ENCODE results near the gene RFX8.
"Not testable (repeated sequence)": the region's sequence is repeated elsewhere in the genome, so short reads cannot be mapped to it uniquely, and the experiment has no call there.

RFX8 gene

DNA sequence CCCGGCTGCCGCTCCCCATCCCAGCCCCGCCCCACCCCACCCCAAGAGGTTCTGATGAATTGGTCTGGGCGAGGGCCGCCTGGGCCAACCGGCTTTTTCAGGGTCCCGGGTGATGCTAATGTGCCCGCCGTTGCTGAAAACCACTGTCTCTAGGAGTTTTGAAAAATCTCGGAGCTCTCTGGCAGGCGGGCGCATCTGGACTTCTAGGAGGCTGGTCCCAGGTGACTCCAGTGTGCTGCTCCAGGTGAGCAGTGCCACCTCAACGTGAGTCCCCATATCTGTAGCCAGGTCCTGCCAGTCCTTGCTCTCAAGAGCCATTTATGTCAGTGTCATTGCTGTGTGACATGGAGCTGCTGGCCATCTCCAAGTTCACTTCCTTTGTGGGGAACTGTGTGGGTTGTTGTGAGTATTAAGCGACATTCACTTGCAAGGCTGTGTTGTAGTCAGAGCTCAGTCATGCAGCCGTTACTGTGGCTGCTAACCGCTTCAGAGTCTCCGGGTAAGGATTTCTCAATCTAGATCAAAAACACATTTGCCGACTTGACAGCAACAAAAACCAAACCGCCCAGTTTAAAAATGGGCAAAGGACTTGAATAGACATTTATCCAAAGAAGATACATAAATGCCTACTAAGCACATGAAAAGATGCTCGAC is at the start of gene RFX8:
RFX8 (minus strand) TSS at position 382 of the 654 bp plus-strand sequence. CDS start 8,264 bp downstream, outside the sequence.
- DNase-seq, result peak; percentile 57

DNA sequence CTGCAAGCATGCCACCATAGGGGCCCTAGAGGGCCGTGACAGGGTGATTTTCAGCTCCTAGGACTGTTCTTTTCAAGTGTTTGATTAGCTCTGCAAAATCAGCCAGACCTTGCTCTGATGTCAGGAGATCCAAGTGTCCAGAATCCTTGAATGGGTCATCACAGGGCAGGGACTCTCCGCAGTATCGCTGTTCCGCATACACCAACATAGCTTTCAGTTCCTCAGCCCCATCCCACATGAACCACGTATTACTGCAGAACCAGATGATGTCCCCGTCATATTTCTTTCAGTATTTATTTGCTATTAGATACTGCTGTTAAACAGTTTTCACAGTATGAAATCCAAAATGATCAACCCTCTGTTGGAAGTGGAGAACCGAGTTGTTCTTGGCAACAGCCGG is 46.6 kb upstream of the RFX8 start:
- DNase-seq, result peak; percentile 38

DNA sequence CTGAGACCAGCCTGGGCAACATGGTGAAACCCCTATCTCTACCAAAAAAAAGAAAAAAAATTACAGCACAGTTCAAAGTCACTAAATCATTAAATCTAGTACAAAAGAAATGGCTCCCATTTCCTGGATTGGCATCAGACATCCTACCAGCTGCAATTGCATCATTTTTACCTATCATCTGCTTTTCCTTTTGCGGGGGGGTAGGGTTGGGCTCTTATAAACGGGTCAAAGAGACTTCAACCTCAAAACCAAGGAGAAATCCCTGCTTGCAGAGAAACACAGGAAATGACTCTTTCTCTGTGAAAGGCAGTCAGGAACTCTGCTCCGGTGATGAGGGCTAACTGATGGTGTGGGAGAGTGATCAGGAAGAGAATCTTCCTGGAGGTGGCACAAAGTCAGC is 45.3 kb upstream of the RFX8 start:
- no peak for DNase-seq

DNA sequence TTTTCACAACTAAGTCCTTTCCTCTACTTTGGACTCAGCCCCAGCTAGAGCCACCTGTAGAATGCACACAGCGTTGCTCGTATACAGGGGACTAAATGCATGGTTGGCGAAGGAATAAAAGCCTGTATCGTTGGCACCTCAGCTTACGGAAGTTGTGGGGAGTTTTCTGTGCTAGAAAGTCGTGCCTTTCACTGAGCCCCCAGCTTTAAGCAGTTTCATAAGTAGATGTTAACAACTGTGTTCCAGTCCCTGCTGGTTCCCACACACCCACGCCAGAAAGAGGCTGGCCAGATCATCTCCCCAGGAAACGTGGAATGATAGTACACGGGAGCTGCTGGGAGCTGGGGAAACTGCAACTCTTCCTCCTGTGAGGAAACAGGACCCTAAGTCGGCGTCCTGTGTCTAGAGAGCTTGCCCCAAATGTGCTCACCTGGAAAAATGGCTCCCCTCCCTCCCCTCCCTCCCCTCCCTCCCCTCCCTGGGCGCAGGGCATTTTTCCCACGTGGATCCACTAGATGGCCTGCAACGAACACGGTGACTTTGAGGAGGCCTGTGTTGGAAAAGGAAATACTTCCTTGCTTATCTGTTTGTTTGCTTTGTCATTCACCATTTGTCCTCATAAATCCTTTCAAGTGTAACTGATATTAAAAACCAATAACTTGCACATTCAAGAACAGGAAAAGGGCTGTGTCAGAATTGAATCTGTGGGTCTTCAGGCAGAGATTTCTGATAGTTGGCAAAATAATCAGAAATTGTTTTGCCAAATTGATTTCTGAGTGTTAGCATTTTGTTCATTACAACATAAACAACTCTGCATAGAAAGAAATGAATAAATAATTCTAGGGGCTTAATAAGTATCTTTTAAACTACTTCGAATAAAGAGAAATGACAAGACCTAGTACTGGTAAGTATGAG is 43.9 kb upstream of the RFX8 start:
- no peak for DNase-seq

DNA sequence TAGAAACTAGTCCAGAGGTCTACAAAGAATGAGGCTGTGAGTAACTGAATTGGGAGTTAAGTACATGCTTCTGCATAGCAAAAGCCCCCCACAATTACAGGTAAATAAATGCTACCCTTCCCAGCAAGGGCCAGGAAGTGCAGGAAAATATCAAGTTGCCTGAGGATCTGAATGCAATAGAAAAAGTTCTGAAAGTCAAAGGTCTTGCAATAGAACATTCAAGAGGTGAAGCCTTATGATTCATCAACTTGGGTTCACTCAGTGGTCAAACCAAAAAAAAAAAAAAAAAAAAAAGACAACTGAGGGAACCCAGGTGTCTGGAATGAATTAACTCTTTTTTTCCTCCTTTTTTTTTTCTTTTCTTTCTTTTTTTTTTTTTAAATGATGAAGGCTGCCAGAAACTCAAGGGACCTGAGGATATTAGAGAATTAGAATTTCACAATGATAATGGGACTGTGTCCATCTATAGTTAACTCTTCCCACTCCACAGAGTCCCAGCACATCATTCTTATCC is 42.9 kb upstream of the RFX8 start:
- no peak for DNase-seq

DNA sequence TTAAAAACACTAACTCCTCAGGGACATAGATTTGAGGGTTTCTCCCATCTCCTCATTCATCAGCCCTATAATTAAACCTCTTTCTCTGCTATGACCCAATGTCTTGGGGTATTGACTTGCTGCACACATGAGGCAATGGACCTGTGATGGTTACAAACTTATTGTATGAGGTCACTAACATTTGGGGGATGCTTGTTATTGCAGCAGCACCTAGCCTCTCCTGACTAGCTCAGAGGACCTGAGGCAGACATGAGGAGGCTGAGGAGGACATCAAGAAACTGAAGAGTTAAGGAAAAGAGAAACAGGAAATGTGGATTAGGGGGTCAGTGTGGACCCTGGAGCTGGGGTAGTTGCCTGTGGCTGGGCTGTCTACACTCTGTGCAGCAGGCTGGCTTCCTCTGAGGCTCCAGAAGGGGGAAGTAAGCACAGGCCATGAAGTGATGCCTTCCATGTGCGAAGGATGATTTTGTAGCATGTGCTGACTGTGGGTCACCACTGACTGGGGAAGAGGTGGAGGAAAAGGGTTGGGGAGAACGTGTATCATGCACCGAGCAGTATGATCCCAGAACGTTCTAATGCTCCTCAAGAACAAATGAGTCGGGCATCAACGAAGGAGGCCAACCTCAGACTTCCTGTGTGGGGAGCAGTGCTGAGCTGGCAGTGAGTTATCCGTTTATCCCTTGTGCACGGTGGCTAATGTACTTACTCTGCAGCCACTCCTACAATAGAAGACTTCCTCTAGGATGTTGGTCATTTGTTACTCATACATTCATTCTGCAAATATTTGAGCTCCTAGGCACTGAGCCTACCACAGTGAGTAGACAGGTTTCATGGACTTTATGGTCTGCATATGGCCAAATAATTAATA is 42.1 kb upstream of the RFX8 start:
- peak; percentile 64 for DNase-seq

DNA sequence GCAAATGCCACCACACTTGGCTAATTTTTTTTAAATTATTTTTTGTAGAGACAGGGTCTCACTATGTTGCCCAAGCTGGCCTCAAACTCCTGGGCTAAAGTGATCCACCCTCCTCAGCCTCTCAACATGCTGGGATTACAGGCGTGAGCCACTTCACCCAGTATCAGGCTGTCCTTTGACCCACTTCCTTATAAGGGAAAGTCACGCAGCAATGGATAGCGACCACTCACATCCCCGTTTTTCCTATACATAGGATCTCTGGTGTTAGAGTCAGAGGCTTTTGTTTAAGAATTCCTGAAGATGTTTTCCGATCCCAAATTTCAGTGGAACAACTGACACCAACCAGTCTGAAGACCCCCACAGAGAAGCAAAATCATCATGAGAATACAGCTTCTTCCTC is 41.4 kb upstream of the RFX8 start:
- DNase-seq, result no peak

DNA sequence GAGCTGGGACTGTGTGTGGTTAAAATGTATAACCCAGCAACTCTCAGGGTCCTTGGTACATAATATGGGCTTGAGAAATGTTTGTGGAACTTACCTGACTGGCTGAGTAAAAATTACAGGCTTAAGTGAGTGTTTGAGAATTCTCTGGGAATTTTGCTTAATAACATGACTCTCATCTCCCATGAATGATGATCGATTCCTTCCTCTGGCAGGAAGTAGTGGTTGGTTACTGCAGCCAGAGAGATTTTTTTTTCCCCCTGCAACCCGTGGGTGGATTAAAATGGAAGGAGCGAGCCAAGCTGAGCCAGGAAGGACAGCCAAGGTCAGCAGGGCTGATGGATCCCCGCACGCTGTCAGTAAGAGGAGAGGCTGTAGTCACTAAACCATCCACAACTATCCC is 40.6 kb upstream of the RFX8 start:
- no peak for DNase-seq

DNA sequence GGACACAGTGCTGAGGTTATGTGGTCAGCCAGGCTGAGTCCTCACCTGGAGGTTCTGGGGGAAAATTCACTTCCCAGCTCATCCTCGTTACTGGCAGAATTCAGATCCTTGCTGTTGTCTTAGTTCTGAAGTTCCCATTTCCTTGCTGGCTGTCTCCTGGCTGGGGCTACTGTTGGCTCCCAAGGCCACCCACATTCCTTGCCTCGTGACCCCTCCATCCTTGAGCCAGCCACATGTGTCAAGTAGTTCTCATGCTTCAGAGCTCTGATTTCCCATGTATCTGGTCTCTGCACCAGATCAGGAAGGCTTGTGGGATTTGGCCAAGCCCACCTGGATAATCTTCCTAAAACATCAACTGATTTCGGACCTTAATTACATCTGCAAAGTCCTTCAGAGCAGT is 38.1 kb upstream of the RFX8 start:
- DNase-seq, result no peak

DNA sequence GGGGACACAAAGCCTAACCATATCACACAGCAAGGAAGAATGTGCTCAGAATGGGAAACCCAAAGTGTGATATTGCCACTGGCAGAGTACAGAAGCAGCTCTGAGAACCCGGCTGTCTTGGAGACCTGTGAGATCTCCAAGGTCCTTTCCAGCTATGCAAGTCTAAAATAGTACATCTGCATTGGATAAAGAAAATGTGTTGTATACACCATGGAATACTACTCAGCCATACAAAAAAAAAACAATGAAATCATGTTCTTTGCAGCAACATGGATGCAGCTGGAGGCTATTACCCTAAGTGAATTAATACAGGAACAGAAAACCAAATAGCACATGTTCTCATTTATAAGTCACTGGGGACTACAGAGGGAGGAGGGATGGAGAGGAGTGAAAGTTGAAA is 36.5 kb upstream of the RFX8 start:
- no peak for DNase-seq

DNA sequence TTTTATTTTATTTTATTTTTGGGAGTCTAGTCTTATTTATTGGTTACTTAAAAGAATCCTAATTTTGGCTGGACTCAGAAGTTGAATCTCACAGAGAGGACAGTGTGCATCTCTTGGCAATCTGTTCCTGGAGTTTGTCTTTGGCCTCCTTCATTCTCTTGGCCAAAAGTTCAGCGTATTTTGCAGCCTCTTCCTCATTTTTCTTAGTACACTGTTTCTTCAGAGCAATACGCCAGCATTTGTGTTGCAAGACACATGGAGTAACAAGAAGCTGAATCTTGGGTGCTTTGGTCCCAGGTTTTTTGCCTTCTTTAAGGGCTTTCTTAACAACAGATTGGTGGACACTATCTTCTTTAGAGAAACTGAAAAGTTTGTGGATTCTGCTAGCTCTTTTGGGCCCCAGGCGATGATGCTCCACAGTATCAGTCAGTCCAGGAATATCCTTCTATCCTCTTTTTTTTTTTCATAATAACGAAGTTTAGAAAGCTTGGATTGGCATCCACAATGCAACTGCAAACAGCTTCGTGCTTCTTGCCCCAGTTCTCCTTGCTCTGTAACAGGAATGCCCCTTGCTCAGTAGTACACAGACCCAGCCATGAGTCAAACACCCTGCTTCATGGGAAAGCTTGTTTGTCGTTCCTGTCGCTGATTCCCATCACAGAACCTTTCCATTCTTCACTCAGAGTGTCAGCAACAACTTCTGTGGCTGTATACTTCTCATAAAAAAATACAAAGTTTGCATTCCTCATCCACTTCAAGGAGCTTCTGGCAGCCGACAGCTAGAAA is 34.8 kb upstream of the RFX8 start:
- DNase-seq, result peak; percentile 18

DNA sequence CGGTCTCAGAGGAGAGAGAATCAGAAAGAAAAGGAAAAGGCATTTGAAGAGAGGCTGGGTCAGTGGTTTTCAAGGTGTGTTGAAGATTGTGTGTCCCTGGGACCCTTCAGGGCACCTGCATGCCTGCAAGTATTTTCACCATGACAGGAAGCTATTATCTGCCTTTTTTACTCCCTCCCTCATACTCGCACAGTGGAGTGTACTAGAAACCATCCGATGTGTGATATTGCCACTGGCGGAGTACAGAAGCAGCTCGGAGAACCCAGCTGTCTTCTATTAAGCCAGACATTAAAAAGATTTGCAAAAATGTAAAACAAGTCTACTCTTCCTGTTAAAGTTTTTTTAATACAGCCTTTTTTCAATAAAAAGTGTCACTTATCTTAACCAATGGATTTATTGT is 33.7 kb upstream of the RFX8 start:
- no peak for DNase-seq

DNA sequence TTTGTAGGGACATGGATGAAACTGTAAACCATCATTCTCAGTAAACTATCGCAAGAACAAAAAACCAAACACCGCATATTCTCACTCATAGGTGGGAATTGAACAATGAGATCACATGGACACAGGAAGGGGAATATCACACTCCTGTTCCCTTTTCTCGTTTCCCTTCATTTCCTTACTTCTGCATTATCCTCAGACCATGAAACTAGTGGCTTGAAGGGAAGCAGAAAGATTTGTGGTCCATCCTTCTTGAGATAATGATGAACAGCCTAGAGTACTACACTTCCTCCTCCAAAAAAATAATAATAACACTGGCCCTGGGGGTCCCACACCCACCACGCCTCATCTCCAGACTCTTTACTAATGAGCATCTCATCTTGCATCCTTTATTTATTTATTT is 30.4 kb upstream of the RFX8 start:
- not testable (repeated sequence) for DNase-seq

DNA sequence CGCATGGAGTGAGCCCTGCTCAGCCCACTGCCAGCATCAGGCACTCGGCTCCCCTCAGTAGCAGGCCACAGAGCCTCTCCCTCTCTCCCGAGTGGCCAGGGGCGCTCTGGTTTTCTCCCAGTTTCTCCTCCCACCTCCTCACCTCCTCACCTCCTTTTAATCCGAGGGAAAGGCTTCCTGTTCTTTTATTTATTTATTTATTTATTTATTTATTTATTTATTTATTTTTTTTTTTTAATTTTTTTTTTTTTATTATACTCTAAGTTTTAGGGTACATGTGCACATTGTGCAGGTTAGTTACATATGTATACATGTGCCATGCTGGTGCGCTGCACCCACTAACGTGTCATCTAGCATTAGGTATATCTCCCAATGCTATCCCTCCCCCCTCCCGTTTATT is 29.8 kb upstream of the RFX8 start:
- DNase-seq, result not testable (repeated sequence)

DNA sequence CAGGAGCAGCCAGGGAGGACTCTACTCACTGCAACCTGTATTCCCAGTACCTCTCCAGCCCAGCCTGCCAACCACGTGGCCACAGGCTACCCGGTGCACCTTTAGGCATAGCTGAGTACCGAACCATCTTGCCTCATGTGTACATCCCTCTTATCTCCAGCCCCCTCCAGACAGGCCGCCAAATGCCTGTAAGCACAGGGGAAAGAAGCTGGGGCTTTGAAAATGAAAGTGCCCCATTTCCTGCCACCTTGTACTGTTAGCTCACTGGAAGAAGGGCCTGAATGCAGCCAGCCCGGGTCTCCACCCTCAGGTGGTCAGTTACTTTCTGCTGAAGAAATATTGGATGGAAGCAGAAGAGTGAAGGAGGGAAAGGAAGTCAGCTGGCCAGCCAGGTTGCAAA is 27.2 kb upstream of the RFX8 start:
- DNase-seq, result no peak

DNA sequence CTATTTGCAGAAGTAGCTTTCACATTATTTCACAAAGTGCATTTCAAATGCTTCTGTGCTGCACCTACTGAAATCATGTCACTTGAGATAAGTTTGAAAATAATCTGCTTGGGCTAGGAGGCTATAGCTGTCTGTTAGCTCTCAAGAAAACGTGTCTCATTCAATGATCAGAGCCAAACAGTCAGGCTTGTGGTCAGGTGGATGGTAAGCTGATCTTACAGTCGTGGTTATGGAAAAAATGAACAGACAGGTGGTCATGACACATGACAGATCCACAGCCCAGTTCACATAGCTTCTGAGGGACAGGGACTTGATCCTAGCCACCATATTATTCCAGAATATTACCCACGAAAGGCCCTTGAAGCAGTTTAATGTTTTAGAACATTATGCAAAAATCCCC is 26.5 kb upstream of the RFX8 start:
- DNase-seq, result no peak

DNA sequence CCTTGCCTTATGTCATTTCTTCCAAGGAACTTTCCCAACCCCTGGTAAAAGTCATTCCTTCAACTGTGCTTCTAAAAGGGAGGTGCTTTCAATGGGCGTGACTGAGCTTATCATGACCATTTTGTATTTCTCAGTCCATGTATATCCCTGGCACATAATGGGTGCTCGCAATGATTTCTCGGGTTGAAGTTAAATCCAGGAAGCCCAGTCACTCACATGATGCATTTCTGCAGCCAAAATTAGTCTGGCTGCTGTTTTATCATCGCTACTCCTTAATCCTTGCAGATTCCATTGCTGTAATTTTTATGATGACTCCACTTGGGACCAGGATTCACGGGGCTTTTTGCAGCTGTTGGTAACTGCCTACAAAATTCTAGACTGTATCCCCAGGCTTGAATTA is 25.9 kb upstream of the RFX8 start:
- DNase-seq, result no peak

DNA sequence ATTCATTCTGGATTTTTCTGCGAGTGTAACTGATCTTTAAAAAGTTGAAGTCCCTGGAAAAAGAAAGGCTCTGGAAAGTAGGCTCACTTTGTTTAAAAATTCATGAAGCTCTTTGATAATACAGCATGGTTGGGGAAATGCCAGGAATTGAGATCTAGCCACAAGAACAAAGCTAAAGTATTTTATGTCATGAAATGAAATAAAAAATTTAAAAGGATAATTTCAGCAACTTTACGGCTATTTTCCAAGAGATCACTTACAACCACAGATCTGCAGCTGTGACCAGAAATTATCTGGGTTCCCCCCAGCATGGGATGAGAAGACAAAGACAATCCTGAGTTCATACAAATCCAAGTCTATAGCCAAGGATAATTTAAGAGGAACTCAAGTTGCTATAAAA is 25.3 kb upstream of the RFX8 start:
- DNase-seq, result no peak

DNA sequence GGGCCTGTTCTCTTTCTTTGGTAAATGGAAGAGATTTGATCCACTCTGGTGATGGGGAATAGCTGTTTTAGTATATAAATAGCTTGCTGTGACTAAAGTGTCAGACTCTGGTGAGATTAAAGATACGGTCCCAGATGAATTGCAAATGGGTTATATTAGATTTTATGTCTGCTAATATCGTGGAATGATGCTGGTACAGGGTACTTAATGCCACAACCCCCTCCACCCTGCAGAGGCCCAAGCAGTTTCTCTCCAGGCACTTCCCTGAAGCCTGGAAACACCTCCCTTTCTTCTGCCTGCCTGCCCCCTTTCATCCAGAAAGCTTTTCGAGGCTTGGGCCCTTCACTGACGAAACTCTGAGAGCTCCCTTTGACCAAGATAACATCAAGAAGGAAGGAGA is 21.4 kb upstream of the RFX8 start:
- no peak for DNase-seq

DNA sequence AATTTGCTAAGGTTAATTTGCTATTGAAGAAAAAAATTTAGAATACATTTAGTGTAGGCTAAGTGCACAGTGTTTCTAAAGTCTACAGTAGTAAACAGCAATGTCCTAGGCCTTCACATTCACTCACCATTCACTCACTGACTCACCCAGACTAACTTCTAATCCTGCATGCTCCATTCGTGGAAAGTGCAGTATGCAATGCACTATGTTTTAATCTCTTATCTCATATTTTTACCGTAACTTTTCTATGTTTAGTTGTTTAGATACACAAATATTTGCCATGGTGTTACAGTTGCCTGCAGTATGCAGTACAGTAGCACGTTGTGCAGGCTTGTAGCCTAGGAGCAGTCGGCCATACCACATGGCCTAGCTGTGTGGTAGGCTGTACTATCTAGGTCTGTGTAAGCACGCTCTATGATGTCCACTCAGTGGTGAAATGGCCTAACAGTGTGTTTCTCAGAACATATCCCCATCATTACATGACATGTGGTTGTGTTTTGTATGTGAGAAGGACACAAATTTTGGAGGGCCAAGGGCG is 18.1 kb upstream of the RFX8 start:
- no peak for DNase-seq

DNA sequence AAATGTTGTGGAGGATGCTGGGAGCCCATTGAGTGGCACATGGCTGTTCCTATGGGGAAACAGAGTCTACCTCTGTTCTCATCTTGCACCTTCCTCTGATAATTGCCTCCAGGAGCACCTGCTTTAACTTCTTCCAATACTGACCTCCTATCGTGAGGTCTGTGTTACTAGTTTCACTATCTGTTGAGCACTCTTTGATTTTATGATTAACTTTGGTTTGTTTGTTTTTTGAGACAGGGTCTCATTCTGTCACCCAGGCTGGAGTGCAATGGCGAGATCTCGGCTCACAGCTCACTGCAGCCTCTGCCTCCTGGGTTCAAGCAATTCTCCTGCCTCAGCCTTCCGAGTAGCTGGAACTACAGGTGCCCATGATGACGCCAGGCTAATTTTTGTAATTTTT is 12.1 kb upstream of the RFX8 start:
- no peak for DNase-seq

DNA sequence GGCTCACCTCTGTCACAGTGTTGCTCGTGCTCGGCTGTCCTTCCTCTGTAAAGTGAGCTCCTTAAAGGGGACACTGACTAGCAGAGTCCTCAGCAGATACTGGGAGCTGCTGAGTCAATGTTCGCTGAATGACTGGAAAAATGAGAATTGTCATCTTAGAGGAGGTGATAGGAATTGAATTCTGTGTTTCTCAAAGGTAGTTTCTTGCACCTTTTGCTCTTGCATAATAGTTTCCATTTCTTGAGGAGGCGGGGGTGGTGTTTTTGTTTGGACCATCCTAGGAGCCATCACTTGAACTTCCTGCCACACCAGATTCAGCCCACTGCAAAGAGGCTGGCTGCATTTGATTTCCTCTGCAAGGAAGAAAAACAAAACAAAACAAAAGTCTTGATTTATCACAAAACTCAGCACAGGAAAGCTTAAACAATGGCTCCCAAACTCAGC is 11.4 kb upstream of the RFX8 start:
- no peak for DNase-seq

All from CD4-positive, alpha-beta T cell treated with Interleukin-15 for 1 hour (primary cell).